SU-DHL-6 (cell line): ENCODE measurements around the gene OPRM1.

ENCODE experiments used
- H2AFZ ChIP-seq: fragments of 200-600 bp; sonication (generic); 2 replicates; pipeline ENCODE4 v1.6.1; 2014; ENCODE audit warnings: low read depth, mild to moderate bottlenecking, moderate library complexity, mixed read lengths, antibody characterized with exemption, low read length; ENCODE audit not compliant: severe bottlenecking
- H3F3A ChIP-seq: fragments of 200-600 bp; shearing (Covaris generic); 2 replicates; pipeline ENCODE4 v1.6.0; 2016; ENCODE audit warnings: antibody characterized with exemption, mild to moderate bottlenecking; ENCODE audit not compliant: insufficient read depth
- H3K27ac ChIP-seq: fragments of 200-600 bp; sonication (generic); 2 replicates; pipeline ENCODE4 v1.5.1; 2016; ENCODE audit warnings: low read depth, mild to moderate bottlenecking, low read length, moderate library complexity, mixed read lengths
- H3K27me3 ChIP-seq: fragments of 200-600 bp; sonication (generic), shearing (Covaris generic); 2 replicates; pipeline ENCODE4 v1.6.0; 2014; ENCODE audit warnings: mild to moderate bottlenecking, low read length
- H3K36me3 ChIP-seq: fragments of 200-600 bp; sonication (generic); 2 replicates; pipeline ENCODE4 v1.6.1; 2014; ENCODE audit warnings: mild to moderate bottlenecking, low read length, mixed read lengths
- H3K4me2 ChIP-seq: fragments of 300-600, 200-600 bp; shearing (Covaris generic), sonication (generic); 2 replicates; pipeline ENCODE4 v1.6.0; 2014; ENCODE audit warnings: low read length, low read depth, mild to moderate bottlenecking; ENCODE audit not compliant: poor library complexity, severe bottlenecking
- H3K4me3 ChIP-seq: fragments of 200-600 bp; sonication (generic); 2 replicates; pipeline ENCODE4 v1.5.1; 2014; ENCODE audit warnings: antibody characterized with exemption, low read length, mild to moderate bottlenecking, mixed read lengths; ENCODE audit not compliant: insufficient read depth, poor library complexity, severe bottlenecking
- H3K79me2 ChIP-seq: fragments of 200-600 bp; sonication (generic); 2 replicates; pipeline ENCODE4 v1.6.1; 2014; ENCODE audit warnings: mild to moderate bottlenecking, low read length, moderate library complexity; ENCODE audit not compliant: insufficient read depth
- H3K9ac ChIP-seq: fragments of 200-600 bp; sonication (generic); 2 replicates; pipeline ENCODE4 v1.7.0; 2014; ENCODE audit warnings: mild to moderate bottlenecking, low read length
- H3K9me2 ChIP-seq: fragments of 200-600 bp; sonication (generic); replicated peaks from 2 replicates; pipeline ENCODE4 v1.6.1; 2014; ENCODE audit warnings: low read length; ENCODE audit not compliant: insufficient read depth
- H3K9me3 ChIP-seq: fragments of 200-600 bp; sonication (generic); 2 replicates; pipeline ENCODE4 v1.6.1; 2014; ENCODE audit warnings: low read length, mixed read lengths; ENCODE audit not compliant: insufficient read depth
- H4K20me1 ChIP-seq: fragments of 200-600 bp; sonication (generic); 2 replicates; pipeline ENCODE4 v1.6.1; 2014; ENCODE audit warnings: low read depth, mild to moderate bottlenecking, antibody characterized with exemption, low read length, moderate library complexity, mixed read lengths
- EZH2phosphoT487 ChIP-seq: fragments of 200-600 bp; sonication (generic), shearing (Covaris generic); conservative IDR thresholded peaks from 2 replicates; pipeline ENCODE4 v1.6.1; 2018; ENCODE audit warnings: mild to moderate bottlenecking, antibody characterized with exemption, low read length, moderate library complexity, mixed read lengths
- TF ChIP-seq, protein P1 (sequence below): fragments of 200-600 bp; sonication (generic); IDR thresholded peaks from one replicate; pipeline ENCODE4 v1.5.1; 2017; ENCODE audit warnings: antibody characterized with exemption, mild to moderate bottlenecking, low read length, moderate library complexity; ENCODE audit not compliant: insufficient read depth, poor library complexity, severe bottlenecking

The OPRM1 gene

DNA sequence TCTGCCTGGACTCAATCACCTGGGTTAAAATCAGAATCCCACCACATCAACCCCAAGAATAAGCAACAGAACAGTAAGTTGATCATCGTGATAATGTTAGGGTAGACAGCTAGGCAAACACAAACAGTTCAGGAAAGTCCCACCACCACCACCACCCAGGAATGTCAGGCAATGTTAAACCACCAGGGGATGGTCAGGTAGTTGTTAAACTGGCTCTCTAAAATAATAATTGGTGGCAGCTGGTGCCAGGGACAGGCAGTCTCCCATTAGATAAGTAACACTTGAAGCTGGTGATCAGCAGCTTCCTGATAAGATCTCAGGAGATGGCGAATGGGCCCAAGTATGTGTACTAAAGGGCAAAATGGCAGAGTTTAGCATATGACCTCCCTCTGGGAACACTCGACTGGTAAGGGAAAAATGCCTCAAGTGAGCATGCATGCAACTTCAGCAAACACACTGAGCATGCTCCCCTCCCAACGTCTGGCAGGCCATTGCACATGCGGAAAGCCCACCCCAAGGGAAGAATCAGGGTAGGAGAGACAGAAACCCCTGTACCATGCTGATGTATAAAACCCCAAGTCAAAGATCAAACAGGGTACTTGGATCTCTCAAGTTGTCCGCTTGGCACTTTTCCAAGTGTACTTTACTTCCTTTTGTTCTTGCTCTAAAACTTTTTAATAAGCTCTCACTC lies 250.9 kb downstream of the OPRM1 start:
- no peak overlapping the region for H3K4me2 ChIP-seq
- no peak for TF ChIP-seq EZH2phosphoT487
- TF ChIP-seq, protein P1, sequence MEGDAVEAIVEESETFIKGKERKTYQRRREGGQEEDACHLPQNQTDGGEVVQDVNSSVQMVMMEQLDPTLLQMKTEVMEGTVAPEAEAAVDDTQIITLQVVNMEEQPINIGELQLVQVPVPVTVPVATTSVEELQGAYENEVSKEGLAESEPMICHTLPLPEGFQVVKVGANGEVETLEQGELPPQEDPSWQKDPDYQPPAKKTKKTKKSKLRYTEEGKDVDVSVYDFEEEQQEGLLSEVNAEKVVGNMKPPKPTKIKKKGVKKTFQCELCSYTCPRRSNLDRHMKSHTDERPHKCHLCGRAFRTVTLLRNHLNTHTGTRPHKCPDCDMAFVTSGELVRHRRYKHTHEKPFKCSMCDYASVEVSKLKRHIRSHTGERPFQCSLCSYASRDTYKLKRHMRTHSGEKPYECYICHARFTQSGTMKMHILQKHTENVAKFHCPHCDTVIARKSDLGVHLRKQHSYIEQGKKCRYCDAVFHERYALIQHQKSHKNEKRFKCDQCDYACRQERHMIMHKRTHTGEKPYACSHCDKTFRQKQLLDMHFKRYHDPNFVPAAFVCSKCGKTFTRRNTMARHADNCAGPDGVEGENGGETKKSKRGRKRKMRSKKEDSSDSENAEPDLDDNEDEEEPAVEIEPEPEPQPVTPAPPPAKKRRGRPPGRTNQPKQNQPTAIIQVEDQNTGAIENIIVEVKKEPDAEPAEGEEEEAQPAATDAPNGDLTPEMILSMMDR = no peak
- H3K9ac ChIP-seq = no peak overlapping the region

DNA sequence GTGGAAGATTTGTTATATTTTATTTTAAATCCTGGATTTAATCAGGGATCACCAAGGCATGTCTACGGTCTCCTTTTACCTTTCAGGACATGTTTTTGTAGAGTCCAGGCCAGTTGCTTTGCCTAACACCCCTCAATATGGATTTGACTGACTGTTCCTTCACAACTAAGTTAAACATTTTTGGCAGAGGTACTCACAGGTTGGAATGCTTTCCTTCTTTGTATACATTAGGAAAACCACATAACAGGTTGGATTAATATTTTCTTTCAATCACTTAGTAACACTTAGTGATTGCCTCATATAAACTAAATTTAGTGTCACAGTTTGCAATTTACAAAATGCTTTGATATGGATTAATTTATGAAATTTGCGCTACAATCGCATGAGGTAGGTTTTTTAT lies 253.0 kb downstream of the OPRM1 start:
- H3K36me3 ChIP-seq = no peaks in the 10 kb centered on the region
- H3K27ac ChIP-seq = no peak overlapping the region
- H2AFZ ChIP-seq = no peak overlapping the region

More for the DNA sequence above, 250.9 kb downstream of the OPRM1 start:
- H2AFZ ChIP-seq = no peak overlapping the region
- H3K9me3 ChIP-seq = no peaks in the 10 kb centered on the region
- no peaks in the 10 kb centered on the region for H3K9me2 ChIP-seq
- H3K79me2 ChIP-seq = no peaks in the 10 kb centered on the region
- no peaks in the 10 kb centered on the region for H3K36me3 ChIP-seq
- no peaks in the 10 kb centered on the region for H3F3A ChIP-seq
- H3K4me3 ChIP-seq = no peak overlapping the region
- H3K27ac ChIP-seq = no peak overlapping the region
- H3K27me3 ChIP-seq = no peaks in the 10 kb centered on the region
- no peaks in the 10 kb centered on the region for H4K20me1 ChIP-seq

DNA sequence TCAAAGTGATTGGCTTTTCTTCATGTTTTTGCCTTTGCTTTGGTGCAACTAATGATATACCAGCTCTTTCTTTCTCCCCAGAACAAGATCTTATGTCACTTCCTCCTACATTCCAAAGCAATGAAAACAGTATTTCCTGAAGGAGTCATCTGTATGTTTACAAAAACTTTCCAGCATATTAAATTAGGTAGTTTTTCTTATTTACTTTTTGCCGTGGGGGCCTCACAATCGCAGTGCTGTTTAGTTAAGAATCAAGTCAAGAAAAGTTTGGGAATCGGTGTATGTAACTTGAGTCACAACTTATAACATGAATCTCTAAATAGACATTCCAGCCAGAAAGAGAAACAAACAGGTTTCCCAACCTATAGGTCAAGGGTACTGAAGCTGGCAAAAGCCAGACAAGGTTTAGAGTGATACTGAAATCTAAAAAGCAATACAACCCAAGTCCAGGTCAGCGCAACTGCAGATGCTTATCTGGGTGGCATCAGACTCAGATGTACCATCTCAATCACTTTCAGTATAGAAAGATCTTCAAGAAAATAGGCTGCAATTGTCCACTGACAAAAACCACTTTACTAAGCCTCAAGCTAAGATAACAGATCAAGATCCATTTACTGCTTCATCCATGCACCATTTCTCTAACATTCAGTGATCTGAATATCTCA lies 253.9 kb downstream of the OPRM1 start:
- no peaks in the 10 kb centered on the region for H3F3A ChIP-seq
- no peaks in the 10 kb centered on the region for H3K9me2 ChIP-seq
- no peak overlapping the region for H3K9ac ChIP-seq
- no peak overlapping the region for H2AFZ ChIP-seq
- no peaks in the 10 kb centered on the region for H3K27me3 ChIP-seq
- no peak overlapping the region for H3K4me3 ChIP-seq
- no peak overlapping the region for H3K4me2 ChIP-seq
- H3K79me2 ChIP-seq = no peaks in the 10 kb centered on the region
- H3K36me3 ChIP-seq = no peaks in the 10 kb centered on the region
- no peaks in the 10 kb centered on the region for H3K9me3 ChIP-seq
- no peaks in the 10 kb centered on the region for H4K20me1 ChIP-seq
- no peak overlapping the region for H3K27ac ChIP-seq
- TF ChIP-seq, protein P1 = no peak
- TF ChIP-seq EZH2phosphoT487 = no peak

More for the DNA sequence above, 253.0 kb downstream of the OPRM1 start:
- Histone ChIP-seq H3K4me2 (no peak overlapping the region), H3K79me2 (no peaks in the 10 kb centered on the region), H3K9me3 (no peaks in the 10 kb centered on the region), H3K4me3 (no peak overlapping the region), H3K9ac (no peak overlapping the region), H3F3A (no peaks in the 10 kb centered on the region), H3K9me2 (no peaks in the 10 kb centered on the region), H4K20me1 (no peaks in the 10 kb centered on the region), H3K27me3 (no peaks in the 10 kb centered on the region)
- no peak for TF ChIP-seq EZH2phosphoT487
- TF ChIP-seq, protein P1 = no peak
